Peyer's patch (tissue), 4 donors: ENCODE results near the gene EPHA6.

Source experiments
- CTCF ChIP-seq, 6 experiments: fragments of 450-650 bp in 4 of 6; fragments of 200-600 bp in 2 of 6; sonication (generic) in 1 of 6; IDR thresholded peaks; one replicate each; pipeline ENCODE4 v1.5.1; 2017 to 2019; ENCODE audit warnings: antibody characterized with exemption in 6 of 6, mild to moderate bottlenecking in 3 of 6, moderate library complexity in 1 of 6
- POLR2A ChIP-seq, 2 donors: fragments of 450-650 bp; IDR thresholded peaks; one replicate each; pipeline ENCODE4 v1.5.1; 2017; ENCODE audit warnings: antibody characterized with exemption in 2 of 2, mild to moderate bottlenecking in 2 of 2, moderate library complexity in 2 of 2

- TF ChIP-seq CTCF (IDR thresholded peaks at IDR 0.05) (no peak), POLR2A (IDR thresholded peaks at IDR 0.05) (no peak)
Observed at GRCh38 chr3:96814651-96815567, 515 bp downstream of the EPHA6 start.
